Esophagus muscularis mucosa (tissue), 3 donors: ENCODE data around the gene AGXT2.

Experiments
- POLR2A ChIP-seq: fragments of 450-650 bp; IDR thresholded peaks from one replicate; pipeline ENCODE4 v1.6.1; 2017; ENCODE audit warnings: antibody characterized with exemption, moderate library complexity, mild to moderate bottlenecking, low read depth
- POLR2AphosphoS5 ChIP-seq, 2 donors: sonication (generic); formaldehyde crosslinking; IDR thresholded peaks; one replicate each; pipeline ENCODE4 v1.6.1; 2017; ENCODE audit warnings: antibody characterized with exemption in 2 of 2
- TF ChIP-seq, protein P1 (sequence below), 3 experiments: fragments of 200-600 bp in 2 of 3; fragments of 450-650 bp in 1 of 3; sonication (generic) in 2 of 3; IDR thresholded peaks; one replicate each; pipeline ENCODE4 v1.5.1; 2017 to 2019; ENCODE audit warnings: antibody characterized with exemption in 3 of 3, mild to moderate bottlenecking in 2 of 3, moderate library complexity in 1 of 3

DNA sequence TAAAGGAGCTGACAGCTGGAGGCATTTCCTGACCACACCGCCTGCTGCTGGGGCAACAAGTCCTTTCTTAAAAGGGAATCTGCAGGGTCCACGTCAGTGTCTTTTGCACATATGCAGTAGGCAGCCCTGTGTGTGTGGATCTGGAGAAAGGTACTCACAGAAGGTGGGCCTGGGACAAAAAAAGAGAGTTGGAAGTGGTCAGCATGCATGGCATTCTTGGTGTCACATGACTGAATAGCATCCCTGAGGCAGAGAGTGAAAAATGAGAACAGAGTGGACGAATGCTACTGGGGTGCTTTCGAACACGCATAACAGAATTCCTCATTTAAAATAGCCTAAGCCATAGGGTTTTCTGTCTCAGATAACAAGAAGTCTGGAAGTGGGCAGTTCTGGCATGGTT lies 71.4 kb downstream of the AGXT2 start:
- TF ChIP-seq, protein P1, sequence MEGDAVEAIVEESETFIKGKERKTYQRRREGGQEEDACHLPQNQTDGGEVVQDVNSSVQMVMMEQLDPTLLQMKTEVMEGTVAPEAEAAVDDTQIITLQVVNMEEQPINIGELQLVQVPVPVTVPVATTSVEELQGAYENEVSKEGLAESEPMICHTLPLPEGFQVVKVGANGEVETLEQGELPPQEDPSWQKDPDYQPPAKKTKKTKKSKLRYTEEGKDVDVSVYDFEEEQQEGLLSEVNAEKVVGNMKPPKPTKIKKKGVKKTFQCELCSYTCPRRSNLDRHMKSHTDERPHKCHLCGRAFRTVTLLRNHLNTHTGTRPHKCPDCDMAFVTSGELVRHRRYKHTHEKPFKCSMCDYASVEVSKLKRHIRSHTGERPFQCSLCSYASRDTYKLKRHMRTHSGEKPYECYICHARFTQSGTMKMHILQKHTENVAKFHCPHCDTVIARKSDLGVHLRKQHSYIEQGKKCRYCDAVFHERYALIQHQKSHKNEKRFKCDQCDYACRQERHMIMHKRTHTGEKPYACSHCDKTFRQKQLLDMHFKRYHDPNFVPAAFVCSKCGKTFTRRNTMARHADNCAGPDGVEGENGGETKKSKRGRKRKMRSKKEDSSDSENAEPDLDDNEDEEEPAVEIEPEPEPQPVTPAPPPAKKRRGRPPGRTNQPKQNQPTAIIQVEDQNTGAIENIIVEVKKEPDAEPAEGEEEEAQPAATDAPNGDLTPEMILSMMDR (IDR thresholded peaks at IDR 0.05): no peak
- TF ChIP-seq POLR2AphosphoS5 (IDR thresholded peaks at IDR 0.05) (no peak), POLR2A (no peak)
